ENCODE data around the gene CUX1. TPM values are rescaled to one million over a fixed set of nuclear protein-coding genes. Genes with fewer than 3 reads are reported as not detected.

The CUX1 gene
- total RNA-seq, 4 donors from 2014 or later, result 64.1 to 142 (median 111) TPM

DNA sequence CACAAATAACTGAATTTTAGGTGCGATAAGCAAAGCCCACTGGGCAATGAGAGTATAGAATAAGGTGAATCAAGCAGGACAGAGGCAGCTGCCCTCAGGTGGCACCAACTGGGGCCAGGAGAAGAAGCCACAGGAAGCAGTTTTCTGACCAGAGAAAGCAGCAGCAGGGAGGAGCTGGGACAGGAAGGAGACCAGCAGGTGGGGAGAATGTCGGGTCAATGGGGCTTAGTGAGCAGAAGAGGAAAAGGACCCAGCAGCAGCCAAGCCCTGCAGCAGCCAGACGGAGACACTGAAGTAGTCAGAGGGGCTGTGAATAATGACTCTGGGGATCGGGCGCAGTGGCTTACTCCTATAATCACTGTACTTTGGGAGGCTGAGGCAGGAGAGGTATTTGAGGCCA, 259.7 kb downstream of the CUX1 start:
- TF ChIP-seq CTCF (IDR thresholded peaks at IDR 0.05), result no peak
- no peak for TF ChIP-seq POLR2A (IDR thresholded peaks at IDR 0.05)
- Histone ChIP-seq H3K4me1 (no peaks in the 10 kb centered on the region), H3K27me3 (no peaks in the 10 kb centered on the region), H3K27ac (no peak overlapping the region), H3K4me3 (no peak overlapping the region), H3K36me3 (peaks cover 0 to 22% (median 0%) of the 10 kb centered on the region in 3 donors), H3K9me3 (no peaks in the 10 kb centered on the region)
- no peak for DNase-seq

DNA sequence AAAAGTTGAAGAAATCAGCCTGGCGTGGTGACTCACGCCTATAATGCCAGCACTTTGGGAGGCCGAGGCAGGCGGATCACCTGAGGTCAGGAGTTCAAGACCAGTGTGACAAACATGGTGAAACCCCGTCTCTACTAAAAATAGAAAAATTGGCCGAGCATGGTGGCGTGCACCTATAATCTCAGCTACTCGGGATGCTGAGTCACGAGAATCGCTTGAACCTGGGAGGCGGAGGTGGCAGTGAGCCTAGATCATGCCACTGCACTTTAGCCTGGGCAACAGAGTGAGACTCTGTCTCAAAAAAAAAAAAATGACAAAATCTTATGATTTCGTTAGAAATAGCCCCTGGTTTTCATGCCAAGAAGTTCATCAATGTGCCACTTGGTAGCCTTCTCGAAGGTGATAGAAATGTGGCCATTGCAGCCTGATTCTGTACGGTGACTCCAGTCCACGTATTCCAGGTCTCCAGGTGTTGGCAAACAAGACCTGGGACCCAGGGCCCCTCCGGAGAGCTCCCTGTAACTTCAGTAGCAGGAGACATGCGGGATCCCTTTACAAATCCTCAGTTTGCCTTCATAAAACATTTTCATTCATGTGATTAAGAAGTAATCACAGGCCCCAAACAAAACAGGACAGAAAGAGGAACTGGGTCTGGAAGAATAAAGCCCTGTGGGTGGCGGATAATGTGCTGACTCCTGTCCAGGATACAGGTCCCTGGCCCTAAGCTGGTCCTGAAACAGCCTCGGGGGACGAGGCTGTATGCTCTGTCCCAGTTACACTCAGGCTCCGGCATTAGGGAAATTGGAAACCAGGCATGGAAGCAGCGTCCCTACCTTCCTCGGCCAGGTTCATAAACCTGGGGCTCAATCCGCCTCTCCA, 262.0 kb downstream of the CUX1 start:
- Histone ChIP-seq H3K27me3 (no peaks in the 10 kb centered on the region), H3K4me1 (no peaks in the 10 kb centered on the region), H3K4me3 (no peak overlapping the region), H3K9me3 (no peaks in the 10 kb centered on the region), H3K36me3 (peaks cover 0 to 11% (median 0%) of the 10 kb centered on the region in 3 donors), H3K27ac (no peak overlapping the region)
- no peak for TF ChIP-seq CTCF (IDR thresholded peaks at IDR 0.05)
- no peak for TF ChIP-seq POLR2A (IDR thresholded peaks at IDR 0.05)
- no peak for DNase-seq

DNA sequence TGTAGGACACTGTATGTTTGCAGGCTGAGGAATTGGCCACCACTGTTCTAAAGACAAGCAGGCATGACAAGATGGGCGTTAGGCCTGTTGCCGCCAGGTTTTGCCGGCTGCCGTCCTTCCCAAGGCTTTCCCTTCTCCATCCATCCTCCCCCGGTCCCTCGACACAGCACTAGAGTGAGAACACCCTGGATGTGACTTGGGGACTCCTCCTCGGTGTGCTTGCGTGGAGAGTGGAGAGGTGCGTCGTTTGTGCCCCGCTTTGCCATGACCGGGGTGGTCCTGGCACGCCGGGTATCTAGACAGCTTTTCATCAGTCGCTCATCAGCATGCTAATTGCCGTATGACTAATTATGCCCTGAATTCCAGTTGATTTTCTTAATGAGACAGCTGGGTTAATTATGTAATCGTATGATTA, 262.6 kb downstream of the CUX1 start:
- H3K27ac ChIP-seq, result no peak overlapping the region
- peaks cover 0 to 5% (median 0%) of the 10 kb centered on the region in 3 donors for H3K36me3 ChIP-seq
- DNase-seq, result no peak
- no peak for TF ChIP-seq POLR2A (IDR thresholded peaks at IDR 0.05)
- no peak for TF ChIP-seq CTCF (IDR thresholded peaks at IDR 0.05)
- H3K4me1 ChIP-seq, result no peaks in the 10 kb centered on the region
- no peaks in the 10 kb centered on the region for H3K9me3 ChIP-seq
- no peaks in the 10 kb centered on the region for H3K27me3 ChIP-seq
- no peak overlapping the region for H3K4me3 ChIP-seq

DNA sequence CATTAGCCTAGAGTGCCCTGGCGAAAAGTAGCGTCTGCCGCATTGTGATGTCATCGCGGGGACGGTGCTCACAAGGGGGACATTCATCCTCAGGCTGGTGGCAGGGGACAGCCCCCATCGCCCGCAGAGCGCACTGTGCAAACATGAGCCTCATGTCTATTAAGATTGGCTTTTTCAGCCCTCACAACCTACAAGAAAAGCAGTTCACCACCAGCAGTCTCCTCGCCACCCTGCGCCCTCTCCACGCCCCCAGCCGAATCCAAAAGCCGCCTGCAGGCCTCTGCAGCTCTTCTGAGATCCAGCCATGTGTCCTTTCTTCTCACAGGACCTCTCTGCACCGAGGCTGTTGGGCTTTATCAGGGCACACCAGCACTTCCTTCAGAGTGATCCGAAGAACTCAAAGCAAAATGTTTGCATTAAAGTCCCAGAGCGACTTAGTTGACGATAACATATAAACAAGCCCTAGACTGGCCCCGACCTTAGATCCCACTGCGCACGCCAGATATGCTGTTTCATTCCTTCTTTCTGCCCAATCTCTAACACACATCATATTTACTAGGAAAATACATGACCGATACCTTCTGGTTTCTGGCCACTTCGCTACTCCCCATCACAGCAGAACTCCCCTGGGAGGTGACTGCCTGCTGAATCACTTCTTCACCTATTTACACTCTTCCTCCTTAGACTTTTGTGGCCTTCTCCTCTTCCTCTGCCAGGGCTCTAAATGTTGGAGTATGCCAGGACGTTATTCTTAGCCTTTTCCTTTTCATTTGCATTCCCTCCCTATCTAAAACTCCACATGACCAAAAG, 263.2 kb downstream of the CUX1 start:
- H3K27me3 ChIP-seq, result no peaks in the 10 kb centered on the region
- no peaks in the 10 kb centered on the region for H3K9me3 ChIP-seq
- no peaks in the 10 kb centered on the region for H3K4me1 ChIP-seq
- peak in 1 of 3 donors; percentile 29 for DNase-seq
- H3K36me3 ChIP-seq, result no peaks in the 10 kb centered on the region
- H3K4me3 ChIP-seq, result no peak overlapping the region
- no peak overlapping the region for H3K27ac ChIP-seq
- no peak for TF ChIP-seq CTCF (IDR thresholded peaks at IDR 0.05)
- no peak for TF ChIP-seq POLR2A (IDR thresholded peaks at IDR 0.05)

- DNase-seq, result no peak
- no peak overlapping the region for H3K4me3 ChIP-seq
- H3K4me1 ChIP-seq, result no peaks in the 10 kb centered on the region
- no peaks in the 10 kb centered on the region for H3K36me3 ChIP-seq
- no peaks in the 10 kb centered on the region for H3K9me3 ChIP-seq
- no peak overlapping the region for H3K27ac ChIP-seq
- TF ChIP-seq POLR2A (IDR thresholded peaks at IDR 0.05) (no peak), CTCF (IDR thresholded peaks at IDR 0.05) (no peak)
- H3K27me3 ChIP-seq, result no peaks in the 10 kb centered on the region
Observed at GRCh38 chr7:102081244-102081627, 263.8 kb downstream of the CUX1 start.
